ENCODE data around the gene UBXN1.
A peak's percentile ranks its signal among the peaks of the same experiment; 100 is the strongest.
"Not testable (repeated sequence)": the region's sequence is repeated elsewhere in the genome, so short reads cannot be mapped to it uniquely, and the experiment has no call there.

Gene UBXN1

GRCh38 chr11:62677156-62677555 is 1.7 kb downstream of the UBXN1 start:
- peaks cover 28 to 31% of the 10 kb centered on the region in 2 experiments for H3K4me1 ChIP-seq (ENCODE audit: control insufficient read depth in 1 of 2, insufficient read depth in 1 of 2, low read depth in 1 of 2, low read length in 1 of 2)

GRCh38 chr11:62676698-62677097 is 2.2 kb downstream of the UBXN1 start:
- Histone ChIP-seq H3K4me1 (ENCODE audit: control insufficient read depth in 1 of 2, insufficient read depth in 1 of 2, low read depth in 1 of 2, low read length in 1 of 2) (peaks cover 32 to 33% of the 10 kb centered on the region in 2 experiments), H3K36me3 (peaks cover 51% of the 10 kb centered on the region), H3K4me3 (ENCODE audit: low read depth in 1 of 2, low read length in 1 of 2) (no peak overlapping the region), H3K27ac (peak overlapping the region; percentile 51), H3K9me3 (no peaks in the 10 kb centered on the region), H3K27me3 (no peaks in the 10 kb centered on the region)
- TF ChIP-seq CTCF (IDR thresholded peaks at IDR 0.05): no peak

More at GRCh38 chr11:62677156-62677555, 1.7 kb downstream of the UBXN1 start:
- no peak for TF ChIP-seq CTCF (IDR thresholded peaks at IDR 0.05)
- Histone ChIP-seq H3K9me3 (no peaks in the 10 kb centered on the region), H3K4me3 (ENCODE audit: low read depth in 1 of 2, low read length in 1 of 2) (no peak overlapping the region), H3K36me3 (peaks cover 51% of the 10 kb centered on the region), H3K27ac (peak overlapping the region; percentile 90), H3K27me3 (no peaks in the 10 kb centered on the region)

- H3K36me3 ChIP-seq: peaks cover 51% of the 10 kb centered on the region
- not testable (repeated sequence) for H3K27me3 ChIP-seq; H3K4me3 ChIP-seq (ENCODE audit: low read depth in 1 of 2, low read length in 1 of 2); H3K27ac ChIP-seq; H3K9me3 ChIP-seq
- peaks cover 39% of the 10 kb centered on the region in 2 experiments for H3K4me1 ChIP-seq (ENCODE audit: control insufficient read depth in 1 of 2, insufficient read depth in 1 of 2, low read depth in 1 of 2, low read length in 1 of 2)
Measured at GRCh38 chr11:62675415-62675814, 3.5 kb downstream of the UBXN1 start.

GRCh38 chr11:62673196-62673525 is 5.7 kb downstream of the UBXN1 start:
- Histone ChIP-seq H3K4me3 (ENCODE audit: low read depth in 1 of 2, low read length in 1 of 2) (no peak overlapping the region), H3K4me1 (ENCODE audit: control insufficient read depth in 1 of 2, insufficient read depth in 1 of 2, low read depth in 1 of 2, low read length in 1 of 2) (peaks cover 31% of the 10 kb centered on the region in 2 experiments), H3K9me3 (no peaks in the 10 kb centered on the region), H3K36me3 (peaks cover 51% of the 10 kb centered on the region), H3K27ac (no peak overlapping the region), H3K27me3 (no peaks in the 10 kb centered on the region)
- no peak for TF ChIP-seq CTCF (IDR thresholded peaks at IDR 0.05)

- TF ChIP-seq CTCF (IDR thresholded peaks at IDR 0.05): no peak
- peak within 1 kb of the TSS; percentile 82 for H3K27ac ChIP-seq
- no peaks in the 10 kb centered on the region for H3K9me3 ChIP-seq
- peak within 1 kb of the TSS; percentile 79 to 87 for H3K4me3 ChIP-seq (ENCODE audit: low read depth in 1 of 2, low read length in 1 of 2)
- H3K36me3 ChIP-seq: peaks cover 38% of the 10 kb centered on the region
- no peaks in the 10 kb centered on the region for H3K27me3 ChIP-seq
- H3K4me1 ChIP-seq (ENCODE audit: control insufficient read depth in 1 of 2, insufficient read depth in 1 of 2, low read depth in 1 of 2, low read length in 1 of 2): peaks cover 22 to 29% of the 10 kb centered on the region in 2 experiments
Measured at GRCh38 chr11:62671608-62672389, 7.1 kb downstream of the UBXN1 start, which contains the start of the genes LBHD1 and UQCC3. LBHD1 (minus strand) TSS chr11:62672267; CDS start chr11:62670031, 2,236 bp downstream. UQCC3 (plus strand) TSS chr11:62671673; CDS start chr11:62671746, 73 bp downstream.

GRCh38 chr11:62671236-62671607 is 7.7 kb downstream of the UBXN1 start:
- Histone ChIP-seq H3K27ac (peak overlapping the region; percentile 82), H3K27me3 (no peaks in the 10 kb centered on the region), H3K4me1 (ENCODE audit: control insufficient read depth in 1 of 2, insufficient read depth in 1 of 2, low read depth in 1 of 2, low read length in 1 of 2) (peaks cover 28 to 33% of the 10 kb centered on the region in 2 experiments), H3K4me3 (ENCODE audit: low read depth in 1 of 2, low read length in 1 of 2) (peak overlapping the region; percentile 79 to 87), H3K9me3 (no peaks in the 10 kb centered on the region), H3K36me3 (peaks cover 33% of the 10 kb centered on the region)
- TF ChIP-seq CTCF (IDR thresholded peaks at IDR 0.05): no peak

All from neutrophil (primary cell).